Dedifferentiated amniotic fluid mesenchymal stem cell (primary cell): ENCODE data around the gene SPRY4.
"Not testable (repeated sequence)": the region's sequence is repeated elsewhere in the genome, so short reads cannot be mapped to it uniquely, and the experiment has no call there.

Experiments used
- DNase-seq: peaks from one replicate; pipeline ENCODE4 v3.0.0-alpha.2; 2016; ENCODE audit errors: extremely low spot score

SPRY4 gene

GRCh38 chr5:142324871-142325724, at the start of gene SPRY4:
TSS of gene SPRY4 (minus strand) at chr5:142325021. CDS start at chr5:142315108, 9,913 bp downstream.
- peak; percentile 94 for DNase-seq

GRCh38 chr5:142368529-142368928, 43.7 kb upstream of the SPRY4 start:
- DNase-seq = no peak

- no peak for DNase-seq
Observed at GRCh38 chr5:142366007-142366406, 41.2 kb upstream of the SPRY4 start.

GRCh38 chr5:142364251-142365145, 39.7 kb upstream of the SPRY4 start:
- DNase-seq = no peak

- no peak for DNase-seq
Observed at GRCh38 chr5:142363619-142363963, 38.8 kb upstream of the SPRY4 start.

- DNase-seq = not testable (repeated sequence)
Observed at GRCh38 chr5:142362193-142362592, 37.4 kb upstream of the SPRY4 start.

GRCh38 chr5:142360607-142361120, 35.8 kb upstream of the SPRY4 start:
- DNase-seq = peak; percentile 43

- no peak for DNase-seq
Observed at GRCh38 chr5:142360051-142360498, 35.3 kb upstream of the SPRY4 start.

- no peak for DNase-seq
Observed at GRCh38 chr5:142358648-142359047, 33.8 kb upstream of the SPRY4 start.

- no peak for DNase-seq
Observed at GRCh38 chr5:142358121-142358520, 33.3 kb upstream of the SPRY4 start.

GRCh38 chr5:142357469-142358090, 32.8 kb upstream of the SPRY4 start:
- no peak for DNase-seq

- DNase-seq = peak; percentile 80
Observed at GRCh38 chr5:142356716-142357468, 32.1 kb upstream of the SPRY4 start.

GRCh38 chr5:142356349-142356715, 31.5 kb upstream of the SPRY4 start:
- DNase-seq = peak; percentile 25

GRCh38 chr5:142353071-142353472, 28.3 kb upstream of the SPRY4 start:
- no peak for DNase-seq

- no peak for DNase-seq
Observed at GRCh38 chr5:142350021-142350420, 25.2 kb upstream of the SPRY4 start.

- DNase-seq = no peak
Observed at GRCh38 chr5:142346706-142347105, 21.9 kb upstream of the SPRY4 start.

GRCh38 chr5:142344915-142345314, 20.1 kb upstream of the SPRY4 start:
- DNase-seq = not testable (repeated sequence)

- DNase-seq = no peak
Observed at GRCh38 chr5:142343531-142343930, 18.7 kb upstream of the SPRY4 start.

GRCh38 chr5:142342128-142342981, 17.5 kb upstream of the SPRY4 start:
- no peak for DNase-seq

GRCh38 chr5:142339781-142340180, 15.0 kb upstream of the SPRY4 start:
- DNase-seq = no peak
